Common myeloid progenitor, CD34-positive (primary cell): ENCODE measurements around the gene NPNT. TPM values are rescaled to one million over a fixed set of nuclear protein-coding genes. Genes with fewer than 3 reads are reported as not detected.
A peak's percentile ranks its signal among the peaks of the same experiment; 100 is the strongest.
"Not testable (repeated sequence)": the region's sequence is repeated elsewhere in the genome, so short reads cannot be mapped to it uniquely, and the experiment has no call there.

ENCODE experiments used
- CTCF ChIA-PET: fragments of 350-600 bp; sonication (Branson Sonifier 250); formaldehyde crosslinking; loops from one replicate; lab custom pipeline; 2021; ENCODE audit warnings: antibody characterized with exemption; lab: Charles Lee
- POLR2A ChIA-PET: fragments of 350-600 bp; sonication (Branson Sonifier 250); formaldehyde crosslinking; loops from one replicate; lab custom pipeline; 2021; ENCODE audit warnings: antibody characterized with exemption; lab: Charles Lee
- DNase-seq, 3 donors: peaks; one replicate each; pipeline versions ENCODE4 v3.0.0 to v3.0.0-alpha.2; 2013
- H3K27ac ChIP-seq, 2 experiments: 1 replicate in 1 of 2; 2 replicates in 1 of 2; pipeline ENCODE4 v1.7.0; 2013; ENCODE audit warnings: inconsistent platforms in 2 of 2, low read length in 2 of 2, mild to moderate bottlenecking in 2 of 2, low read depth in 1 of 2, moderate library complexity in 1 of 2; ENCODE audit not compliant: severe bottlenecking in 2 of 2, insufficient read depth in 1 of 2, poor library complexity in 1 of 2
- H3K27me3 ChIP-seq, 5 experiments: replicated peaks in 2 of 5; 1 replicate in 3 of 5; 2 replicates in 2 of 5; pipeline versions ENCODE4 v1.6.1 to v1.7.0; 2013; ENCODE audit warnings: low read length in 4 of 5, mild to moderate bottlenecking in 2 of 5, moderate library complexity in 2 of 5, inconsistent platforms in 1 of 5; ENCODE audit not compliant: insufficient read depth in 5 of 5, control insufficient read depth in 4 of 5
- H3K36me3 ChIP-seq, 4 experiments: 1 replicate in 2 of 4; 2 replicates in 2 of 4; pipeline versions ENCODE4 v1.6.1 to v1.7.0; 2013; ENCODE audit warnings: low read length in 3 of 4, control low read depth in 1 of 4, mild to moderate bottlenecking in 1 of 4; ENCODE audit not compliant: control insufficient read depth in 4 of 4, insufficient read depth in 4 of 4
- H3K4me1 ChIP-seq, 4 experiments: 1 replicate in 3 of 4; 2 replicates in 1 of 4; pipeline versions ENCODE4 v1.6.1 to v1.7.1; 2013; ENCODE audit warnings: low read length in 3 of 4, mild to moderate bottlenecking in 3 of 4, control low read depth in 1 of 4, inconsistent platforms in 1 of 4, moderate library complexity in 1 of 4; ENCODE audit not compliant: control insufficient read depth in 4 of 4, insufficient read depth in 4 of 4; ENCODE audit errors: control extremely low read depth in 1 of 4
- H3K4me3 ChIP-seq, 7 experiments: 1 replicate in 4 of 7; 2 replicates in 3 of 7; pipeline versions ENCODE4 v1.5.1 to v1.7.0; 2013; ENCODE audit warnings: mild to moderate bottlenecking in 7 of 7, low read length in 6 of 7, moderate library complexity in 6 of 7, inconsistent platforms in 2 of 7, low read depth in 2 of 7, control low read depth in 1 of 7; ENCODE audit not compliant: insufficient read depth in 4 of 7, control insufficient read depth in 1 of 7; ENCODE audit errors: extremely low read depth in 1 of 7
- H3K9me3 ChIP-seq, 5 experiments: 1 replicate in 4 of 5; 2 replicates in 1 of 5; pipeline versions ENCODE4 v1.6.1 to v1.7.1; 2013; ENCODE audit warnings: low read length in 4 of 5, mild to moderate bottlenecking in 2 of 5, inconsistent platforms in 1 of 5, low read depth in 1 of 5, moderate library complexity in 1 of 5; ENCODE audit not compliant: control insufficient read depth in 4 of 5, insufficient read depth in 2 of 5; ENCODE audit errors: control extremely low read depth in 1 of 5
- WGBS: methylation state at CpG from one replicate; pipeline ENCODE4 v1.1.5; 2013; ENCODE audit not compliant: insufficient coverage; 5-methylcytosine and 5-hydroxymethylcytosine counted together
- polyA plus RNA-seq: library from polyadenylated mRNA; unstranded; fragments of 120-200 nt; gene quantifications from one replicate; pipeline ENCODE4 v1.2.1, GENCODE V29; 2013

The NPNT gene
- 0.69 TPM for polyA plus RNA-seq

GRCh38 chr4:105894660-105895582, at the start of gene NPNT:
Gene NPNT (plus strand): TSS chr4:105895471. CDS start chr4:105895653, 182 bp downstream.
- peak in 2 of 3 donors; percentile 15 to 24 for DNase-seq
- H3K27me3 ChIP-seq, result peaks cover 22 to 98% (median 55%) of the 10 kb centered on the region in 5 experiments

GRCh38 chr4:105845559-105845958, 49.7 kb upstream of the NPNT start:
- Histone ChIP-seq H3K36me3 (peaks cover 0 to 9% (median 2%) of the 10 kb centered on the region in 4 experiments), H3K4me3 (no peak overlapping the region), H3K4me1 (no peaks in the 10 kb centered on the region), H3K27me3 (no peaks in the 10 kb centered on the region), H3K9me3 (no peaks in the 10 kb centered on the region), H3K27ac (no peak overlapping the region)
- no peak for DNase-seq
- 92% methylated on average over 2 of the region's 3 CpGs for WGBS
- CTCF ChIA-PET, result no interaction called here
- POLR2A ChIA-PET, result no interaction called here

More at GRCh38 chr4:105894660-105895582, at the start of gene NPNT:
- peaks cover 0 to 2% (median 0%) of the 10 kb centered on the region in 5 experiments for H3K9me3 ChIP-seq
- ChIA-PET CTCF (no interaction called here), POLR2A (no interaction called here)
- no peaks in the 10 kb centered on the region for H3K36me3 ChIP-seq
- peak within 1 kb of the TSS; percentile 8 to 68 (median 50) for H3K4me3 ChIP-seq
- H3K27ac ChIP-seq, result no peak within 1 kb of the TSS
- peaks cover 0 to 22% (median 19%) of the 10 kb centered on the region in 4 experiments for H3K4me1 ChIP-seq
- WGBS, result 2% methylated on average over 40 of the region's 56 CpGs

- H3K27me3 ChIP-seq, DNase-seq, H3K4me3 ChIP-seq, H3K4me1 ChIP-seq, H3K27ac ChIP-seq, H3K9me3 ChIP-seq, CTCF ChIA-PET, POLR2A ChIA-PET, H3K36me3 ChIP-seq: not testable (repeated sequence)
- 86% methylated on average over 4 of the region's 6 CpGs for WGBS
Observed at GRCh38 chr4:105848359-105848758, 46.9 kb upstream of the NPNT start.

GRCh38 chr4:105851196-105851595, 44.1 kb upstream of the NPNT start:
- WGBS, result no CpG with 5 or more reads among the region's 3 CpGs

GRCh38 chr4:105852230-105852629, 43.0 kb upstream of the NPNT start:
- CTCF ChIA-PET, H3K27ac ChIP-seq, DNase-seq, H3K9me3 ChIP-seq, H3K4me1 ChIP-seq, H3K4me3 ChIP-seq, H3K27me3 ChIP-seq, POLR2A ChIA-PET, H3K36me3 ChIP-seq: not testable (repeated sequence)
- no CpG with 5 or more reads among the region's 2 CpGs for WGBS

More at GRCh38 chr4:105851196-105851595, 44.1 kb upstream of the NPNT start:
- Histone ChIP-seq H3K27ac (no peak overlapping the region), H3K9me3 (peaks cover 0 to 4% (median 0%) of the 10 kb centered on the region in 5 experiments), H3K27me3 (no peaks in the 10 kb centered on the region), H3K4me1 (no peaks in the 10 kb centered on the region), H3K4me3 (no peak overlapping the region), H3K36me3 (no peaks in the 10 kb centered on the region)
- POLR2A ChIA-PET, result no interaction called here
- CTCF ChIA-PET, result no interaction called here
- DNase-seq, result no peak

- H3K4me3 ChIP-seq, result no peak overlapping the region
- DNase-seq, result no peak
- ChIA-PET CTCF (no interaction called here), POLR2A (no interaction called here)
- 98% methylated on average over 9 of the region's 10 CpGs for WGBS
- H3K9me3 ChIP-seq, result peaks cover 3 to 23% (median 5%) of the 10 kb centered on the region in 5 experiments
- no peaks in the 10 kb centered on the region for H3K36me3 ChIP-seq
- H3K27me3 ChIP-seq, result no peaks in the 10 kb centered on the region
- no peaks in the 10 kb centered on the region for H3K4me1 ChIP-seq
- H3K27ac ChIP-seq, result no peak overlapping the region
Observed at GRCh38 chr4:105858466-105859040, 36.7 kb upstream of the NPNT start.

GRCh38 chr4:105859233-105859632, 36.0 kb upstream of the NPNT start:
- H3K36me3 ChIP-seq, result no peaks in the 10 kb centered on the region
- ChIA-PET CTCF (no interaction called here), POLR2A (no interaction called here)
- no peak for DNase-seq
- no peak overlapping the region for H3K27ac ChIP-seq
- H3K27me3 ChIP-seq, result no peaks in the 10 kb centered on the region
- H3K9me3 ChIP-seq, result peaks cover 3 to 23% (median 5%) of the 10 kb centered on the region in 5 experiments
- no peaks in the 10 kb centered on the region for H3K4me1 ChIP-seq
- H3K4me3 ChIP-seq, result no peak overlapping the region
- WGBS, result no CpG with 5 or more reads among the region's 1 CpG
